GM13976 (cell line): ENCODE measurements around the gene AGPAT2.

Experiments used
- DNase-seq: peaks from one replicate; pipeline ENCODE4 v3.0.0; 2012; ENCODE audit warnings: low spot score
- CTCF ChIP-seq: IDR thresholded peaks from 2 replicates; pipeline ENCODE4 v1.5.1; 2012; ENCODE audit warnings: borderline replicate concordance, mild to moderate bottlenecking; ENCODE audit not compliant: insufficient read depth; ENCODE audit errors: extremely low read depth, missing control alignments, control extremely low read depth
- in situ Hi-C: fragments of 300-500 bp; cut with MboI; formaldehyde crosslinking; loops from one replicate; pipeline ENCODE4 v1.12.0; 2022; ENCODE audit warnings: low sequenced_read_pairs, mixed read lengths, inconsistent platforms; ENCODE audit not compliant: unreplicated experiment

AGPAT2 gene

DNA sequence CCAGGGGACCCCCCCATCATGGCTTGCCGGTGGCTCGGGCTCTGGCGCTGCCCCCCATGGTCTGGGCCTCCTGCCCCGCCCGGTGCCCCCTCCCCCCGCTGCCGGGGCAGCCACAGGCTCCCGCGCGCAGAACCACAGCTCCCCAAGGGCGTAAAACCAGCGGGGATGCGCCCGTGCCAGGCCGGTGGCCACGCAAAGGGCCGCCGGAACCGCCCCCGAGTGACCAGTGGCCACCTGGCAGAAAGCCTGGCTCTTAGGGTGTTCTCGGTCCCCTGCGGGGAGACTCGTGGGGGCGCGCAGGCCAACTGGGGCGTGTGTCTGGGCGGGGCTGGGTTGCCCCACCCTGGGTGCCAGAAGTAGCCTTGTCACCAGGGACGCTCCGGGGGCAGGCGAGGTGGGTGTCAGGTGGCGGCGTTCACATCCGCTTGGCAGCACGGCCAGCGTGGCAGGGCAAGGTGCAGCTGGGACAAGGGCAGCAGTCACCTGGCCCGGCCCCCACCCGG is 515 bp upstream of the AGPAT2 start:
- no peak for DNase-seq
- no peak for TF ChIP-seq CTCF
- in situ Hi-C loops: no loop called here

- no peak for DNase-seq
- in situ Hi-C loops: no loop called here
- no peak for TF ChIP-seq CTCF
Observed at GRCh38 chr9:136686534-136686793, 793 bp downstream of the AGPAT2 start.

GRCh38 chr9:136685790-136686533 is 1.3 kb downstream of the AGPAT2 start:
- no peak for TF ChIP-seq CTCF
- no peak for DNase-seq
- in situ Hi-C loops: no loop called here

DNA sequence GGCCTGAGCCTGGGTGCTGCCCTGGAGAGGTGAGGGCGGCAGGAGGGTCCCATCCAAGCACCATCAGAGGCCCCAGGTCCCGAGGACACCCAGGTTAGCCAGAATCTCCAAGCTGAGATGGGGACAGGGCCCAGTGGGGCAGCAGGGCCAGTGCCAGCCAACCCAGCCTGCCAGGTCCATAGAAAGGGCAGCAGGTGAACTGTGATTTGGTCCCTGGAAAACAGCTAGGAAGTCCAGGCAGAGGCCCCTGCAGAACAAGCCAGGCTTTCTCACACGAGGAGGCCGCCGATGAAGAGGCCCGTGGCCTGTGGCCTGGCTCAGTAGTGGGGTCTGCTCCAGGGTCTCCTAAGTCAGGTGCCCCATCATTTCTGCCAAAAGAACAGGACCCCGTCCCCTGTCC is 2.0 kb downstream of the AGPAT2 start:
- TF ChIP-seq CTCF: no peak
- DNase-seq: no peak
- in situ Hi-C loops: no loop called here

GRCh38 chr9:136684799-136685198 is 2.5 kb downstream of the AGPAT2 start:
- no peak for TF ChIP-seq CTCF
- in situ Hi-C loops: no loop called here
- no peak for DNase-seq

DNA sequence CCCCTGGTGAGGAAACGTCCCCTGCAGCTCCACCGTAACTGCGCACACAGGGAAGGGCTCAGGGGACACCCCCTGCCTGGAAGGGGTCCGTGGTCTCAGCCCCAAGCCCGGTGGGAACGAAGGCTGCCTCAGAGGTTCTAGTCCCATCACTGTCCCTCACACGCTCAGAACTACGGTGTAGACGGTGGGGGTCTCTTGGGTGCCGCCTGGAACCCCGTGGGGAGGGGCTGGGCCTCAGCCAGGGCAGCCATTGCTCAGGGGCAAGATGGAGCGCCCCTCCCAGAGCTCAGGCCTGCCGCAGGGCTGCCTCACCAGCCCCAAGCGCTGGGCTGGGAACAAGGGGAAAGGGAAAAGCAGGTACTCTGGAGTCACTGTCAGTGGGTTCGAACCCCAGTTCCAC is 2.9 kb downstream of the AGPAT2 start:
- no peak for DNase-seq
- in situ Hi-C loops: no loop called here
- no peak for TF ChIP-seq CTCF
